GM12878 (cell line): Measurements from ENCODE around the gene PHACTR1. TPM values are rescaled to one million over a fixed set of nuclear protein-coding genes. Genes with fewer than 3 reads are reported as not detected.

ENCODE experiments used
- ATAC-seq: fragments of 200-7000 bp; cut with Tn5 transposase; 3 replicates; pipeline ENCODE4 v1.9.1; 2020; ENCODE audit warnings: mild to moderate bottlenecking, moderate library complexity
- BruUV-seq: library from RNA; stranded (reverse); fragments of 400-500 nt; replicated peaks from 2 replicates; lab custom pipeline; 2021; lab: Mats Ljungman, UMichigan
- CTCF ChIA-PET: fragments of 300-600 bp; sonication (Branson Sonifier 250); formaldehyde crosslinking; extraction: SDS; loops from one replicate; lab custom pipeline; 2021; ENCODE audit warnings: inconsistent platforms; lab: Yijun Ruan, JAX
- POLR2A ChIA-PET: fragments of 350-600 bp; formaldehyde crosslinking; extraction: SDS; loops from one replicate; lab custom pipeline; 2021; ENCODE audit warnings: inconsistent platforms; lab: Charles Lee
- RAD21 ChIA-PET: fragments of 300-600 bp; sonication (Branson Sonifier 250); formaldehyde crosslinking; loops from one replicate; lab custom pipeline; 2023; ENCODE audit warnings: antibody characterized with exemption; ENCODE audit not compliant: unreplicated experiment; lab: Charles Lee
- SMC1A ChIA-PET: fragments of 300-600 bp; sonication (Branson Sonifier 250); formaldehyde crosslinking; loops from one replicate; lab custom pipeline; 2023; ENCODE audit not compliant: unreplicated experiment, uncharacterized antibody; lab: Charles Lee
- DNase-seq: peaks from one replicate; pipeline ENCODE4 v3.0.0-alpha.2; 2011; ENCODE audit warnings: low read depth, low spot score
- FAIRE-seq: peaks from 3 replicates; lab custom pipeline; 2011; peaks lifted over from hg19 to GRCh38; lab: Jason Lieb, UNC
- H2AFZ ChIP-seq: 2 replicates; pipeline ENCODE4 v1.6.0; 2011; ENCODE audit warnings: low read depth, low read length, control low read depth; ENCODE audit not compliant: control insufficient read depth
- H3K27ac ChIP-seq: 2 replicates; pipeline ENCODE4 v1.5.1; 2011; ENCODE audit warnings: control low read depth; ENCODE audit not compliant: control insufficient read depth, insufficient read depth
- H3K27me3 ChIP-seq, 2 experiments: replicated peaks in 1 of 2; 2 replicates each; pipeline versions ENCODE4 v1.6.0 to v1.6.1; 2011; ENCODE audit warnings: low read length in 1 of 2; ENCODE audit not compliant: control insufficient read depth in 2 of 2, insufficient read depth in 2 of 2
- H3K36me3 ChIP-seq, 2 experiments: 2 replicates each; pipeline ENCODE4 v1.5.1; 2011; ENCODE audit warnings: low read length in 1 of 2; ENCODE audit not compliant: control insufficient read depth in 2 of 2, insufficient read depth in 2 of 2
- H3K4me1 ChIP-seq: 2 replicates; pipeline ENCODE4 v1.6.1; 2011; ENCODE audit warnings: mild to moderate bottlenecking, low read length, moderate library complexity, mixed read lengths; ENCODE audit not compliant: control insufficient read depth, insufficient read depth
- H3K4me2 ChIP-seq: 2 replicates; pipeline ENCODE4 v1.6.0; 2011; ENCODE audit warnings: control low read depth; ENCODE audit not compliant: control insufficient read depth, insufficient read depth
- H3K4me3 ChIP-seq: fragments of 200-600 bp; sonication (generic); 2 replicates; pipeline ENCODE4 v1.5.1; 2016
- H3K79me2 ChIP-seq: 2 replicates; pipeline ENCODE4 v1.6.0; 2011; ENCODE audit warnings: low read length; ENCODE audit not compliant: control insufficient read depth, insufficient read depth
- H3K9ac ChIP-seq: 2 replicates; pipeline ENCODE4 v1.8.0; 2011; ENCODE audit warnings: low read length, control low read depth, mixed read lengths; ENCODE audit not compliant: control insufficient read depth, insufficient read depth
- H3K9me3 ChIP-seq: replicated peaks from 3 replicates; pipeline ENCODE4 v1.5.1; 2011; ENCODE audit warnings: mild to moderate bottlenecking, low read length; ENCODE audit not compliant: control insufficient read depth, insufficient read depth
- H4K20me1 ChIP-seq: 2 replicates; pipeline ENCODE4 v1.6.0; 2011; ENCODE audit not compliant: control insufficient read depth, insufficient read depth
- EED ChIP-seq: sonication (generic); IDR thresholded peaks from 2 replicates; pipeline ENCODE4 v1.6.1; 2016; ENCODE audit warnings: antibody characterized with exemption, low read depth
- HDAC2 ChIP-seq: fragments of 200-600 bp; sonication (generic); IDR thresholded peaks from 2 replicates; pipeline ENCODE4 v1.6.1; 2017
- IKZF2 ChIP-seq, 2 experiments: fragments of 450-650 bp; IDR thresholded peaks; 2 replicates each; pipeline ENCODE4 v1.6.1; 2017; ENCODE audit warnings: mild to moderate bottlenecking in 2 of 2, moderate library complexity in 2 of 2
- KDM1A ChIP-seq: fragments of 200-600 bp; sonication (generic); IDR thresholded peaks from 2 replicates; pipeline ENCODE4 v1.6.1; 2016; ENCODE audit warnings: borderline replicate concordance
- MTA3 ChIP-seq: IDR thresholded peaks from 2 replicates; pipeline ENCODE4 v1.6.1; 2012; ENCODE audit warnings: low read length, inconsistent platforms, borderline replicate concordance
- MYB ChIP-seq: fragments of 150-350 bp; IDR thresholded peaks from 2 replicates; pipeline ENCODE4 v1.6.1; 2014; ENCODE audit warnings: mild to moderate bottlenecking, low read depth, low read length, borderline replicate concordance
- PAX8 ChIP-seq: fragments of 450-650 bp; IDR thresholded peaks from 2 replicates; pipeline ENCODE4 v1.6.1; 2017; ENCODE audit warnings: mild to moderate bottlenecking, moderate library complexity
- RAD21 ChIP-seq: IDR thresholded peaks from 2 replicates; pipeline ENCODE4 v1.6.1; 2011; ENCODE audit warnings: mild to moderate bottlenecking, low read depth, low read length, moderate library complexity; ENCODE audit not compliant: insufficient read depth
- RB1 ChIP-seq: fragments of 450-650 bp; formaldehyde crosslinking; IDR thresholded peaks from 2 replicates; pipeline ENCODE4 v1.6.1; 2017; ENCODE audit warnings: mild to moderate bottlenecking, borderline replicate concordance
- RBBP5 ChIP-seq: fragments of 200-600 bp; sonication (generic); conservative IDR thresholded peaks from 2 replicates; pipeline ENCODE4 v1.6.1; 2016
- RCOR1 ChIP-seq: conservative IDR thresholded peaks from 2 replicates; pipeline ENCODE4 v1.6.1; 2012; ENCODE audit warnings: low read depth, low read length, improper control_type of control experiment
- SRF ChIP-seq, 2 experiments: IDR thresholded peaks; 2 replicates each; pipeline ENCODE4 v1.6.1; 2011; ENCODE audit warnings: low read depth in 2 of 2, low read length in 2 of 2, mild to moderate bottlenecking in 1 of 2, moderate library complexity in 1 of 2
- STAT1 ChIP-seq: fragments of 450-650 bp; conservative IDR thresholded peaks from 2 replicates; pipeline ENCODE4 v1.6.1; 2014; ENCODE audit warnings: antibody characterized with exemption, mild to moderate bottlenecking
- ZNF217 ChIP-seq: fragments of 450-650 bp; IDR thresholded peaks from 2 replicates; pipeline ENCODE4 v1.6.1; 2017; ENCODE audit warnings: antibody characterized with exemption, mild to moderate bottlenecking
- WGBS: methylation state at CpG from one replicate; pipeline ENCODE4 v1.1.6; 2016; ENCODE audit warnings: low lambda C conversion rate; ENCODE audit not compliant: insufficient replicate concordance, insufficient coverage; ENCODE audit errors: missing lambda C conversion rate; 5-methylcytosine and 5-hydroxymethylcytosine counted together
- in situ Hi-C: fragments of 300-500 bp; cut with MboI; formaldehyde crosslinking; loops from 9 replicates; pipeline ENCODE4 v1.14.3; 2018; ENCODE audit warnings: mixed read lengths
- intact Hi-C: fragments of 100-400 bp; cut with micrococcal nuclease; formaldehyde crosslinking; loops from one replicate; pipeline ENCODE4 v1.14.2; 2022; ENCODE audit not compliant: unreplicated experiment
- polyA plus RNA-seq, 11 experiments: library from polyadenylated mRNA; depleted of rRNA in 4 of 11; unstranded in 6 of 11; stranded (reverse) in 5 of 11; fragments of >200 nt; fragmentation: Nextera tagmentation in 4 of 11; fragmentation: Illumina TruSeq in 1 of 11; extraction: Ambion mirVana in 4 of 11; extraction: Trizol in 1 of 11; gene quantifications; 1 replicate in 1 of 11; 2 replicates in 10 of 11; pipeline versions ENCODE4 v1.2.1 to v1.2.3, GENCODE V29; 2011 to 2016; ENCODE audit warnings: inconsistent platforms in 2 of 11, missing spikeins in 2 of 11, low read depth in 1 of 11
- total RNA-seq, 4 experiments: library from RNA; depleted of rRNA in 3 of 4; stranded (reverse); fragments of >200 nt in 3 of 4; fragmentation: Illumina TruSeq in 1 of 4; extraction: Trizol in 1 of 4; gene quantifications; 2 replicates each; pipeline versions ENCODE4 v1.2.1 to v1.2.3, GENCODE V29; 2013 to 2021
- TF ChIP-seq, protein P1 (sequence below): IDR thresholded peaks from 2 replicates; pipeline ENCODE4 v1.6.1; 2012; ENCODE audit warnings: low read depth, low read length, improper control_type of control experiment
- TF ChIP-seq, protein P2 (sequence below): fragments of 450-650 bp; IDR thresholded peaks from 2 replicates; pipeline ENCODE4 v1.6.1; 2017; ENCODE audit warnings: mild to moderate bottlenecking

Gene PHACTR1
- total and polyA plus RNA-seq, 10 of the 15 experiments (the other 5 are each of a cell fraction or from before 2014, with no cell fraction given) = 34.2 to 94.6 (median 62.3) TPM

DNA sequence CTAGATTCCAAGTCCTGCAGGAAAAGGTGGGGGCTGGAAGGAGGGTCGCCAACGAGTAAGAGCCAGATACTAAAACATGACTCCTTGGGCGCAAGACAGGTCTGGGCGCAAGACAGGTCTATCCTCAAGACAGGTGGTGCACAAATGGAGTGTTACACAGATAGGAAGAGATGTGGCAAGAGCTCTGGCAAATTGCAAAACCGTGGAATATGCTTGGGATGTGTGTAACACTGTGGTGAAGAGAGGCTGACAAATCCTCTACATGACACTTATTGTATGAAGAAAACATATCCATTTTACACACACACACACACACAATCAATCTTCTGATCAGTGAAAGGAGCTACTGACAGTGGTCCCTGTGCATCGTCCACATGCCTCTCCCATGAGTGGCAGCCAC is 534.1 kb downstream of the PHACTR1 start:
- FAIRE-seq (no peak), DNase-seq (no peak), ATAC-seq (no peak)
- SMC1A ChIA-PET = interaction anchor here (0.8 to 1.9 kb wide), 5 partner anchors 8 to 79 kb away, joined by 3 to 9 read pairs (median 4); no protein-coding TSS in a partner anchor
- H3K4me1 ChIP-seq = no peaks in the 10 kb centered on the region
- no peak overlapping the region for H3K4me3 ChIP-seq
- H3K27me3 ChIP-seq = no peaks in the 10 kb centered on the region
- RAD21 ChIA-PET = interaction anchor here (1.0 to 1.4 kb wide), 3 partner anchors 9 to 24 kb away, joined by 3 to 6 read pairs (median 3); no protein-coding TSS in a partner anchor
- no peaks in the 10 kb centered on the region for H4K20me1 ChIP-seq
- no peak overlapping the region for H2AFZ ChIP-seq
- H3K9me3 ChIP-seq = peaks cover 3% of the 10 kb centered on the region; the same call in 2 of the 3 replicates
- no peak for TF ChIP-seq STAT1
- TF ChIP-seq, protein P1, sequence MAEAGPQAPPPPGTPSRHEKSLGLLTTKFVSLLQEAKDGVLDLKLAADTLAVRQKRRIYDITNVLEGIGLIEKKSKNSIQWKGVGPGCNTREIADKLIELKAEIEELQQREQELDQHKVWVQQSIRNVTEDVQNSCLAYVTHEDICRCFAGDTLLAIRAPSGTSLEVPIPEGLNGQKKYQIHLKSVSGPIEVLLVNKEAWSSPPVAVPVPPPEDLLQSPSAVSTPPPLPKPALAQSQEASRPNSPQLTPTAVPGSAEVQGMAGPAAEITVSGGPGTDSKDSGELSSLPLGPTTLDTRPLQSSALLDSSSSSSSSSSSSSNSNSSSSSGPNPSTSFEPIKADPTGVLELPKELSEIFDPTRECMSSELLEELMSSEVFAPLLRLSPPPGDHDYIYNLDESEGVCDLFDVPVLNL = no peak
- H3K4me2 ChIP-seq = no peak overlapping the region
- in situ Hi-C loops = no loop called here
- no peak overlapping the region for H3K9ac ChIP-seq
- CTCF ChIA-PET = interaction anchor here (0.6 to 2.0 kb wide), 9 partner anchors 8 to 78 kb away, joined by 3 to 7 read pairs (median 4); no protein-coding TSS in a partner anchor
- POLR2A ChIA-PET = interaction anchor here (1.5 to 1.9 kb wide), 2 partner anchors 11 to 15 kb away, joined by 5 to 6 read pairs; no protein-coding TSS in a partner anchor
- intact Hi-C loops = no loop called here
- H3K36me3 ChIP-seq = no peaks in the 10 kb centered on the region
- no peaks in the 10 kb centered on the region for H3K79me2 ChIP-seq
- H3K27ac ChIP-seq = no peak overlapping the region
- WGBS = 94% methylated on average over 6 of the region's 6 CpGs
- no TSS peak for BruUV-seq

DNA sequence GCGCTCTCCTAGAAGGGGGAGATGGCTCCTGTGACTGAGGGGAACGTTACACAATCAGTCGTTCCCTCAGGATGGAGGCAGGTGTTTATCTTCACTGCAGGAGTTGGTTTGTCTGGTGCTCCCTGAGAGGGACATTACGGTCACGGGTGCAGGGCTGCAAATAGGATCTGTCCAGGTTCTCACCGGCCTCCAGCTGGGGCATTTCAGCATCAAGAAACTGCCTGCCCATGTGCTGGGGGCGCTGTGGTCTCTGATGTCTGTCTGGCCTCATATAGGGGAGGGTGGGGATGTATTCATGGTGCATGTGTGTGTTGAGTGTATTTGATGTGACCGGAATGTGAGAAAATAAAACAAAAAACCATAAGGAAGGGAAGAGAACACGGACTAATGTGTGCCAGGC is 534.7 kb downstream of the PHACTR1 start:
- CTCF ChIA-PET = interaction anchor here (1.1 to 2.0 kb wide), 6 partner anchors 8 to 78 kb away, joined by 3 to 7 read pairs (median 5); no protein-coding TSS in a partner anchor
- BruUV-seq = no TSS peak
- TF ChIP-seq RCOR1 (no peak), KDM1A (no peak), SRF (IDR thresholded peaks at IDR 0.05; ENCODE audit: low read depth in 2 of 2, low read length in 2 of 2) (no peak), IKZF2 (IDR thresholded peaks at IDR 0.05) (no peak), MYB (no peak), PAX8 (no peak), MTA3 (no peak), ZNF217 (no peak), RAD21 (no peak), RB1 (no peak), RBBP5 (no peak), EED (no peak), HDAC2 (no peak)
- TF ChIP-seq, protein P2, sequence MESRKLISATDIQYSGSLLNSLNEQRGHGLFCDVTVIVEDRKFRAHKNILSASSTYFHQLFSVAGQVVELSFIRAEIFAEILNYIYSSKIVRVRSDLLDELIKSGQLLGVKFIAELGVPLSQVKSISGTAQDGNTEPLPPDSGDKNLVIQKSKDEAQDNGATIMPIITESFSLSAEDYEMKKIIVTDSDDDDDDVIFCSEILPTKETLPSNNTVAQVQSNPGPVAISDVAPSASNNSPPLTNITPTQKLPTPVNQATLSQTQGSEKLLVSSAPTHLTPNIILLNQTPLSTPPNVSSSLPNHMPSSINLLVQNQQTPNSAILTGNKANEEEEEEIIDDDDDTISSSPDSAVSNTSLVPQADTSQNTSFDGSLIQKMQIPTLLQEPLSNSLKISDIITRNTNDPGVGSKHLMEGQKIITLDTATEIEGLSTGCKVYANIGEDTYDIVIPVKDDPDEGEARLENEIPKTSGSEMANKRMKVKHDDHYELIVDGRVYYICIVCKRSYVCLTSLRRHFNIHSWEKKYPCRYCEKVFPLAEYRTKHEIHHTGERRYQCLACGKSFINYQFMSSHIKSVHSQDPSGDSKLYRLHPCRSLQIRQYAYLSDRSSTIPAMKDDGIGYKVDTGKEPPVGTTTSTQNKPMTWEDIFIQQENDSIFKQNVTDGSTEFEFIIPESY = no peak

More for the DNA sequence above, 534.7 kb downstream of the PHACTR1 start:
- DNase-seq (no peak), FAIRE-seq (no peak), ATAC-seq (no peak; the same call in 2 of the 3 replicates)
- 91% methylated on average over 9 of the region's 9 CpGs for WGBS
- H3K27me3 ChIP-seq = no peaks in the 10 kb centered on the region
- RAD21 ChIA-PET = interaction anchor here (1.0 kb wide), 1 partner anchor 9 kb away, joined by 3 read pairs; no protein-coding TSS in a partner anchor
- H3K4me1 ChIP-seq = no peaks in the 10 kb centered on the region
- H2AFZ ChIP-seq = no peak overlapping the region
- in situ Hi-C loops (no loop called here), intact Hi-C loops (no loop called here)
- no peaks in the 10 kb centered on the region for H3K79me2 ChIP-seq
- SMC1A ChIA-PET = interaction anchor here (0.8 to 1.9 kb wide), 6 partner anchors 9 to 78 kb away, joined by 3 to 9 read pairs (median 4); no protein-coding TSS in a partner anchor
- no peaks in the 10 kb centered on the region for H3K36me3 ChIP-seq
- POLR2A ChIA-PET = interaction anchor here (0.6 to 1.9 kb wide), 2 partner anchors 11 to 323 kb away, joined by 3 to 6 read pairs; no protein-coding TSS in a partner anchor
- H3K9ac ChIP-seq = no peak overlapping the region
- H3K4me3 ChIP-seq = no peak overlapping the region
- no peak overlapping the region for H3K27ac ChIP-seq
- H3K9me3 ChIP-seq = peaks cover 3% of the 10 kb centered on the region; the same call in 2 of the 3 replicates
- no peaks in the 10 kb centered on the region for H4K20me1 ChIP-seq
- no peak overlapping the region for H3K4me2 ChIP-seq
